HCT116 (cell line): Measurements from ENCODE around the gene ADRA1B.

Experiments used
- CEBPB ChIP-seq: IDR thresholded peaks from 2 replicates; pipeline ENCODE4 v1.6.1; 2012; ENCODE audit warnings: low read depth
- EGR1 ChIP-seq: IDR thresholded peaks from 2 replicates; pipeline ENCODE4 v1.6.1; 2012; ENCODE audit warnings: low read depth
- ELF1 ChIP-seq: IDR thresholded peaks from 2 replicates; pipeline ENCODE4 v1.6.1; 2012; ENCODE audit warnings: low read depth, borderline replicate concordance
- EZH2phosphoT487 ChIP-seq: fragments of 200-600 bp; IDR thresholded peaks from 2 replicates; pipeline ENCODE4 v1.6.1; 2018; ENCODE audit warnings: antibody characterized with exemption, borderline replicate concordance
- POLR2A ChIP-seq: IDR thresholded peaks from 2 replicates; pipeline ENCODE4 v1.7.0; 2011; ENCODE audit warnings: borderline replicate concordance; ENCODE audit not compliant: insufficient read depth, insufficient read length; ENCODE audit errors: extremely low read depth
- POLR2AphosphoS5 ChIP-seq: IDR thresholded peaks from 2 replicates; pipeline ENCODE4 v1.6.1; 2011; ENCODE audit warnings: mild to moderate bottlenecking, low read depth, low read length, moderate library complexity
- RAD21 ChIP-seq: IDR thresholded peaks from 2 replicates; pipeline ENCODE4 v1.6.1; 2012; ENCODE audit warnings: low read depth, mild to moderate bottlenecking
- SIN3A ChIP-seq: IDR thresholded peaks from 2 replicates; pipeline ENCODE4 v1.6.1; 2012; ENCODE audit warnings: low read depth
- ZFX ChIP-seq: fragments of 450-650 bp; IDR thresholded peaks from 2 replicates; pipeline ENCODE4 v1.6.1; 2017
- TF ChIP-seq, protein P1 (sequence below), 3 experiments: fragments of 200-600 bp in 1 of 3; sonication (generic) in 1 of 3; IDR thresholded peaks in 2 of 3; conservative IDR thresholded peaks in 1 of 3; 2 replicates each; pipeline ENCODE4 v1.5.1; 2012 to 2017; ENCODE audit warnings: low read depth in 2 of 3, low read length in 2 of 3, antibody characterized with exemption in 1 of 3, borderline replicate concordance in 1 of 3, control low read depth in 1 of 3, mild to moderate bottlenecking in 1 of 3, mixed read lengths in 1 of 3, mixed run types in 1 of 3, moderate library complexity in 1 of 3; ENCODE audit not compliant: insufficient read depth in 1 of 3
- TF ChIP-seq, protein P2 (sequence below): IDR thresholded peaks from 2 replicates; pipeline ENCODE4 v1.6.1; 2012
- TF ChIP-seq, protein P3 (sequence below): IDR thresholded peaks from 2 replicates; pipeline ENCODE4 v1.6.1; 2012

DNA sequence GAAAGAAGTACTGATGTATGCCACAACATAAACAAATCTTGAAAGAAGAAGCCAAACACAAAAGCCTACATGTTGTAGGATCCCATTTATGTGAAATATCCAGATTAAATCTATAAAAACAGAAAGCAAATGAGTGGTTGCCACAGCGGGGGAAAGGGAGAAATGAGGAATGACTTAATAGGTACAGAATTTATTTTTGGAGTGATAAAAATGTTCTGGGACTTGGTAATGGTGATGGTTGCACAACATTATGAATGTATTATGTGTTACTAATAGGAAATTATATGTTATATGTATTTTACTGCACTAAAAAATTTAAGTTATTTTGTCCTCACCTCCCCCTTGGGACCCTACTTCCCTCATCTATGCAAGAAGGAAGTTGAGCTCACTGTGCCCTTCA is 76.3 kb downstream of the ADRA1B start:
- TF ChIP-seq, protein P1, sequence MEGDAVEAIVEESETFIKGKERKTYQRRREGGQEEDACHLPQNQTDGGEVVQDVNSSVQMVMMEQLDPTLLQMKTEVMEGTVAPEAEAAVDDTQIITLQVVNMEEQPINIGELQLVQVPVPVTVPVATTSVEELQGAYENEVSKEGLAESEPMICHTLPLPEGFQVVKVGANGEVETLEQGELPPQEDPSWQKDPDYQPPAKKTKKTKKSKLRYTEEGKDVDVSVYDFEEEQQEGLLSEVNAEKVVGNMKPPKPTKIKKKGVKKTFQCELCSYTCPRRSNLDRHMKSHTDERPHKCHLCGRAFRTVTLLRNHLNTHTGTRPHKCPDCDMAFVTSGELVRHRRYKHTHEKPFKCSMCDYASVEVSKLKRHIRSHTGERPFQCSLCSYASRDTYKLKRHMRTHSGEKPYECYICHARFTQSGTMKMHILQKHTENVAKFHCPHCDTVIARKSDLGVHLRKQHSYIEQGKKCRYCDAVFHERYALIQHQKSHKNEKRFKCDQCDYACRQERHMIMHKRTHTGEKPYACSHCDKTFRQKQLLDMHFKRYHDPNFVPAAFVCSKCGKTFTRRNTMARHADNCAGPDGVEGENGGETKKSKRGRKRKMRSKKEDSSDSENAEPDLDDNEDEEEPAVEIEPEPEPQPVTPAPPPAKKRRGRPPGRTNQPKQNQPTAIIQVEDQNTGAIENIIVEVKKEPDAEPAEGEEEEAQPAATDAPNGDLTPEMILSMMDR (IDR thresholded peaks at IDR 0.05 in 2 of 3, conservative IDR thresholded peaks at IDR 0.05 in 1 of 3; ENCODE audit: borderline replicate concordance in 1 of 3, insufficient read depth in 1 of 3, low read depth in 2 of 3, low read length in 2 of 3) = no peak
- TF ChIP-seq, protein P2, sequence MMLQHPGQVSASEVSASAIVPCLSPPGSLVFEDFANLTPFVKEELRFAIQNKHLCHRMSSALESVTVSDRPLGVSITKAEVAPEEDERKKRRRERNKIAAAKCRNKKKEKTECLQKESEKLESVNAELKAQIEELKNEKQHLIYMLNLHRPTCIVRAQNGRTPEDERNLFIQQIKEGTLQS = no peak
- TF ChIP-seq POLR2AphosphoS5 (no peak), POLR2A (no peak), ELF1 (no peak), EGR1 (no peak), SIN3A (no peak), RAD21 (no peak), EZH2phosphoT487 (no peak), CEBPB (no peak), ZFX (no peak)
- TF ChIP-seq, protein P3, sequence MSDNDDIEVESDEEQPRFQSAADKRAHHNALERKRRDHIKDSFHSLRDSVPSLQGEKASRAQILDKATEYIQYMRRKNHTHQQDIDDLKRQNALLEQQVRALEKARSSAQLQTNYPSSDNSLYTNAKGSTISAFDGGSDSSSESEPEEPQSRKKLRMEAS = no peak
